B cell (primary cell): Measurements from ENCODE around the gene LTA4H. TPM values are rescaled to one million over a fixed set of nuclear protein-coding genes. Genes with fewer than 3 reads are reported as not detected.

Experiments
- ATAC-seq: fragments of 200-7000 bp; cut with Tn5 transposase; one replicate; pipeline ENCODE4 v1.10.0; 2021; ENCODE audit warnings: low read depth, mild to moderate bottlenecking, moderate number of reproducible peaks, moderate library complexity
- CTCF ChIA-PET: fragments of 350-600 bp; sonication (Branson Sonifier 250); formaldehyde crosslinking; loops from one replicate; lab custom pipeline; 2021; ENCODE audit warnings: antibody characterized with exemption, inconsistent platforms; lab: Charles Lee
- POLR2A ChIA-PET: fragments of 350-600 bp; sonication (Branson Sonifier 250); formaldehyde crosslinking; loops from one replicate; lab custom pipeline; 2021; ENCODE audit warnings: antibody characterized with exemption; lab: Charles Lee
- DNase-seq: peaks from one replicate; pipeline ENCODE4 v3.0.0; 2013
- H2AFZ ChIP-seq: 2 replicates; pipeline ENCODE4 v1.6.1; 2012; ENCODE audit warnings: mild to moderate bottlenecking, low read depth, low read length; ENCODE audit not compliant: insufficient read depth, poor library complexity, severe bottlenecking
- H3K27ac ChIP-seq, 2 donors: 1 replicate in 1 of 2; 2 replicates in 1 of 2; pipeline ENCODE4 v1.5.1; 2012 to 2013; ENCODE audit warnings: low read length in 2 of 2, mild to moderate bottlenecking in 2 of 2, moderate library complexity in 1 of 2
- H3K27me3 ChIP-seq, 4 experiments: fragments of 200-600 bp in 1 of 4; sonication (generic) in 1 of 4; replicated peaks in 1 of 4; 1 replicate in 2 of 4; 2 replicates in 2 of 4; pipeline versions ENCODE4 v1.6.1 to v1.7.0; 2013 to 2016; ENCODE audit warnings: low read length in 3 of 4, mild to moderate bottlenecking in 2 of 4, mixed read lengths in 1 of 4, moderate library complexity in 1 of 4; ENCODE audit not compliant: insufficient read depth in 4 of 4, control insufficient read depth in 3 of 4; ENCODE audit errors: control extremely low read depth in 1 of 4
- H3K36me3 ChIP-seq, 2 experiments: replicated peaks in 1 of 2; 1 replicate in 1 of 2; 2 replicates in 1 of 2; pipeline versions ENCODE4 v1.6.1 to v1.7.1; 2013; ENCODE audit warnings: low read length in 1 of 2; ENCODE audit not compliant: insufficient read depth in 2 of 2, control insufficient read depth in 1 of 2; ENCODE audit errors: control extremely low read depth in 1 of 2, extremely low read depth in 1 of 2
- H3K4me1 ChIP-seq, 2 donors: fragments of 200-600 bp in 1 of 2; sonication (generic) in 1 of 2; 1 replicate in 1 of 2; 2 replicates in 1 of 2; pipeline versions ENCODE4 v1.5.1 to v1.6.1; 2013 to 2017; ENCODE audit warnings: low read length in 2 of 2; ENCODE audit not compliant: control insufficient read depth in 2 of 2, insufficient read depth in 2 of 2
- H3K4me2 ChIP-seq: replicated peaks from 2 replicates; pipeline ENCODE3; 2012; ENCODE audit warnings: mild to moderate bottlenecking, low read depth, low read length; ENCODE audit not compliant: poor library complexity, severe bottlenecking
- H3K4me3 ChIP-seq, 5 experiments: fragments of 200-600 bp in 1 of 5; sonication (generic) in 1 of 5; 1 replicate in 3 of 5; 2 replicates in 2 of 5; pipeline versions ENCODE4 v1.5.1 to v1.7.0; 2011 to 2016; ENCODE audit warnings: low read length in 4 of 5, mild to moderate bottlenecking in 4 of 5, low read depth in 2 of 5, control low read depth in 1 of 5, moderate library complexity in 1 of 5; ENCODE audit not compliant: insufficient read depth in 1 of 5; ENCODE audit errors: control extremely low read depth in 1 of 5, extremely low read depth in 1 of 5
- H3K79me2 ChIP-seq: fragments of 200-600 bp; sonication (generic); one replicate; pipeline ENCODE4 v1.6.0; 2016; ENCODE audit warnings: low read length; ENCODE audit not compliant: control insufficient read depth, insufficient read depth
- H3K9ac ChIP-seq: fragments of 200-600 bp; sonication (generic); 2 replicates; pipeline ENCODE4 v1.6.1; 2017; ENCODE audit warnings: mild to moderate bottlenecking, low read length, moderate library complexity
- H3K9me3 ChIP-seq, 3 donors: one replicate each; pipeline versions ENCODE4 v1.6.1 to v1.7.1; 2013; ENCODE audit warnings: low read length in 2 of 3; ENCODE audit not compliant: control insufficient read depth in 2 of 3, insufficient read depth in 1 of 3; ENCODE audit errors: control extremely low read depth in 1 of 3
- H4K20me1 ChIP-seq: 2 replicates; pipeline ENCODE4 v1.6.0; 2012; ENCODE audit warnings: mild to moderate bottlenecking, low read length; ENCODE audit not compliant: insufficient read depth, control insufficient read depth, poor library complexity, severe bottlenecking
- H3K27ac Mint-ChIP-seq: one replicate; pipeline ENCODE4 v1.8.0; 2021; ENCODE audit warnings: mixed read lengths
- H3K27me3 Mint-ChIP-seq: one replicate; pipeline ENCODE4 v1.8.0; 2021; ENCODE audit warnings: mixed read lengths
- H3K4me1 Mint-ChIP-seq: one replicate; pipeline ENCODE4 v1.8.0; 2021; ENCODE audit warnings: mixed read lengths
- H3K4me3 Mint-ChIP-seq: one replicate; pipeline ENCODE4 v1.8.0; 2021; ENCODE audit warnings: mixed read lengths
- H3K9me3 Mint-ChIP-seq: one replicate; pipeline ENCODE4 v1.8.0; 2022; ENCODE audit warnings: mixed read lengths; ENCODE audit not compliant: insufficient read depth
- CTCF ChIP-seq: fragments of 200-600 bp; IDR thresholded peaks from one replicate; pipeline ENCODE4 v1.8.0; 2022; ENCODE audit warnings: antibody characterized with exemption, mild to moderate bottlenecking
- EZH2 ChIP-seq: IDR thresholded peaks from 2 replicates; pipeline ENCODE4 v1.6.1; 2012; ENCODE audit warnings: borderline replicate concordance, low read depth, mild to moderate bottlenecking, moderate library complexity, low read length; ENCODE audit not compliant: insufficient read depth, poor library complexity, severe bottlenecking
- WGBS: methylation state at CpG from one replicate; pipeline ENCODE4 v1.1.5; 2013; ENCODE audit warnings: missing lambda C conversion rate; ENCODE audit not compliant: insufficient coverage; 5-methylcytosine and 5-hydroxymethylcytosine counted together
- intact Hi-C: fragments of 100-400 bp; cut with micrococcal nuclease; formaldehyde crosslinking; loops from one replicate; pipeline ENCODE4 v1.10.0; 2022
- polyA plus RNA-seq: library from polyadenylated mRNA; depleted of rRNA; stranded (reverse); fragments of >200 nt; gene quantifications from 2 replicates; pipeline ENCODE4 v1.2.3, GENCODE V29; 2012
- total RNA-seq, 2 donors: library from RNA; stranded (reverse); fragments of 120-200 nt in 1 of 2; gene quantifications; 1 replicate in 1 of 2; 2 replicates in 1 of 2; pipeline versions ENCODE4 v1.2.3 to v1.2.4, GENCODE V29; 2013 to 2022

Gene LTA4H
- total and polyA plus RNA-seq, 2 donors (not counting 1 experiment from before 2014, with no cell fraction given): 153 to 167 TPM

DNA sequence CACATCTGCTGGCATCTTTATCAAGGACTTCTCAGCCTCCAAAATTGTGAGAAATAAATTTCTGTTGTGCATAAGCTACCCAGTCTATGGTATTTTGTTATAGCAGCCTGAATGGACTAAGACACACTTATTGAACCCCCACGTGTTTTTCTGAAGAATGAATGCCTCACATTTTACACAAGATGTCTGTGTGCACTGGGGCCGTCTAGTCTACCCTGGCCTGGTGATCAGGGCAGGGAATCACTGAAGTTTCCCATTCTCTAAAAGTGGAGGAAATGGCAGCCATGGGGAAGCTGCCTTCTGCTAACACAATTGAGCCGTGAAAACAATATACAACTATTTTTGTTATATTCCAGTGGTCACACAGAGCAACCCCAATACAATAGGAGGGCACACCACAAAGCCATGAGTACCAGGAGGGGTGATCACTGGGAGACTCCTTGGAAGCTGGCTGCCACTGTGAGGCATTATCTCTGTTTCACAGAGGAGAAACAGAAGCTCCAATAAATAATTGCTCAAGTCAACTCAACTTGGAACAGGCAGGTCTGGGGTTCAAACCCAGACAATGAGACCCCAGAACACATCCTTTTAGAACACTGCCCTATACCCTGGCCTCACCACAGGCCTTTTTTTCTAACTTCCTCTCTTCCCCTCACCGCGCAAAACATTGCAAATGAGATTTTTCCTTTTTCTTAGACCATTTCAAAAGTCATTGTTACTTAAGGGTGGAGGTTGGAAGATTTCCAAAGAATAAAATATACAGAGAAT lies 18.3 kb upstream of the LTA4H start:
- ChIA-PET POLR2A (no interaction called here), CTCF (interaction anchor here (2.2 kb wide), 1 partner anchor 162 kb away, joined by 5 read pairs; no protein-coding TSS in a partner anchor)
- H3K4me1 Mint-ChIP-seq: peaks cover 10% of the 10 kb centered on the region
- intact Hi-C loops: no loop called here
- TF ChIP-seq CTCF: no peak
- DNase-seq: no peak
- no peak for ATAC-seq
- peaks cover 0 to 10% (median 4%) of the 10 kb centered on the region in 3 donors for H3K9me3 ChIP-seq
- no peaks in the 10 kb centered on the region for H4K20me1 ChIP-seq
- no peak overlapping the region for H3K27ac Mint-ChIP-seq
- H2AFZ ChIP-seq: peak overlapping the region; percentile 0
- H3K36me3 ChIP-seq: no peaks in the 10 kb centered on the region
- H3K9ac ChIP-seq: no peak overlapping the region
- no peaks in the 10 kb centered on the region for H3K79me2 ChIP-seq
- H3K9me3 Mint-ChIP-seq: no peaks in the 10 kb centered on the region
- no peak overlapping the region for H3K27ac ChIP-seq
- peaks cover 10 to 17% of the 10 kb centered on the region in 2 donors for H3K4me1 ChIP-seq
- H3K4me3 Mint-ChIP-seq: no peak overlapping the region
- no peaks in the 10 kb centered on the region for H3K27me3 ChIP-seq
- H3K4me2 ChIP-seq: no peak overlapping the region
- H3K27me3 Mint-ChIP-seq: no peaks in the 10 kb centered on the region
- H3K4me3 ChIP-seq: no peak overlapping the region
- WGBS: 100% methylated on average over 1 of the region's 5 CpGs

DNA sequence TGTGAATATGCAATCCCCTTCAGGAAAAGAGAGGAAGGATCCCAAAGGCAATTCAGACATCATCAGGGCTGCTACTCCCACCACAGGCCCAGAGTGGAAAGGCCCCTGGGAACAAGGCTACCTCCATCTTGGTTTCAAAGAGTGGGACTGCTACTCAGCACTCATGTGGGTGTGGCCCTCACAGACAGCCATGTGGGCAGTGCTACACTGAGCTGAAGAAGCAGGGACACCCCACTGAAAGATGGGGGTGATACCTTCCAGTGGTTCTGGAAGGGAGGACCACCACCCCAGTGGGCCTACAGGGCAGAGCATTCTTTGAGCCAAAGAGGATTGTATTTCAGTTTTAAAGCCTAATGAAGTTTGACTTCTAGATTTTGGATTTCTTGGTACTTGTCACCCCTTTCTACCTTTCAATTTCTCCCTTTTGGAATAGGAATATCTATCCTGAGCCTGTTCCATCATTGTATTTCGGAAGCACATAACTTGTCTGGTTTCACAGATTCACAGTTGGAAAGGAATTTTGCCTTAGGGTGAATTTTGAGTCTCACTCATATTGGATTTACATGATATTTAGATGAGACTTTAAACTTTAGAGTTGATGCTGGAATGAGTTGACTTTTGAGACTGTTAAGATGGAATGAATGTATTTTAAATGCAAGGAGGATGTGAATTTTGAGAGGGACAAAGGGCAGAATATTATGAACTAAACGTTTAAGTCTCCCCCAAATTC lies 16.5 kb upstream of the LTA4H start:
- Histone ChIP-seq H3K9ac (no peak overlapping the region), H4K20me1 (no peaks in the 10 kb centered on the region), H3K79me2 (no peaks in the 10 kb centered on the region), H3K9me3 (peaks cover 0 to 7% (median 4%) of the 10 kb centered on the region in 3 donors), H3K4me1 (peaks cover 28 to 34% of the 10 kb centered on the region in 2 donors), H3K4me3 (no peak overlapping the region), H3K4me2 (no peak overlapping the region), H3K27me3 (no peaks in the 10 kb centered on the region), H2AFZ (no peak overlapping the region), H3K36me3 (no peaks in the 10 kb centered on the region), H3K27ac (no peak overlapping the region)
- intact Hi-C loops: no loop called here
- Mint-ChIP-seq H3K4me1 (peaks cover 26% of the 10 kb centered on the region), H3K27ac (no peak overlapping the region), H3K27me3 (no peaks in the 10 kb centered on the region), H3K4me3 (no peak overlapping the region), H3K9me3 (no peaks in the 10 kb centered on the region)
- POLR2A ChIA-PET: interaction anchor here (1.2 kb wide), 1 partner anchor 17 kb away, joined by 4 read pairs; the partner anchor contains the start of gene LTA4H
- ATAC-seq (no peak), DNase-seq (no peak)
- TF ChIP-seq EZH2 (no peak), CTCF (no peak)
- CTCF ChIA-PET: interaction anchor here (2.2 kb wide), 1 partner anchor 163 kb away, joined by 5 read pairs; no protein-coding TSS in a partner anchor
- no CpG with 5 or more reads among the region's 2 CpGs for WGBS
